K562 (cell line): ENCODE measurements around the gene EPB41L4B. TPM values are rescaled to one million over a fixed set of nuclear protein-coding genes. Genes with fewer than 3 reads are reported as not detected.

Source experiments
- C11orf30 ChIP-seq: fragments of 450-650 bp; IDR thresholded peaks from 2 replicates; pipeline ENCODE4 v1.6.1; 2016; ENCODE audit warnings: low read depth, mild to moderate bottlenecking
- CBFA2T3 ChIP-seq: fragments of 450-650 bp; IDR thresholded peaks from 2 replicates; pipeline ENCODE4 v1.6.1; 2017
- FOXP1 ChIP-seq: sonication (generic); formaldehyde crosslinking; IDR thresholded peaks from 2 replicates; pipeline ENCODE4 v1.8.0; 2022; ENCODE audit warnings: mild to moderate bottlenecking, missing genetic modification reagents
- GATAD2B ChIP-seq: fragments of 450-650 bp; IDR thresholded peaks from 2 replicates; pipeline ENCODE4 v1.6.1; 2017; ENCODE audit warnings: mild to moderate bottlenecking, borderline replicate concordance
- HDAC1 ChIP-seq, 2 experiments: fragments of 450-650 bp; IDR thresholded peaks; 2 replicates each; pipeline ENCODE4 v1.6.1; 2016 to 2017; ENCODE audit warnings: inconsistent platforms in 1 of 2, mild to moderate bottlenecking in 1 of 2, moderate library complexity in 1 of 2
- HMGN3 ChIP-seq: IDR thresholded peaks from 2 replicates; pipeline ENCODE4 v1.6.1; 2011; ENCODE audit warnings: borderline replicate concordance, low read depth, mild to moderate bottlenecking, mixed read lengths, low read length; ENCODE audit not compliant: insufficient read length; ENCODE audit errors: extremely low read depth
- HSF4 ChIP-seq: fragments of 250-450 bp; sonication (Bioruptor Pico); IDR thresholded peaks from 2 replicates; pipeline ENCODE4 v2.1.2; 2022; ENCODE audit warnings: mild to moderate bottlenecking, moderate library complexity, borderline replicate concordance
- NBN ChIP-seq: fragments of 450-650 bp; IDR thresholded peaks from 2 replicates; pipeline ENCODE4 v1.6.1; 2016; ENCODE audit warnings: low read depth, mild to moderate bottlenecking
- PCBP2 ChIP-seq: fragments of 200-400 bp; formaldehyde crosslinking; IDR thresholded peaks from 2 replicates; pipeline ENCODE4 v1.6.1; 2018; ENCODE audit warnings: low read length, low read depth, mild to moderate bottlenecking, moderate library complexity; ENCODE audit not compliant: poor library complexity, severe bottlenecking
- SMAD4 ChIP-seq: fragments of 250-450 bp; sonication (Bioruptor Pico); conservative IDR thresholded peaks from 2 replicates; pipeline ENCODE4 v1.8.0; 2021; ENCODE audit warnings: inconsistent platforms, mild to moderate bottlenecking, moderate library complexity
- SOX6 ChIP-seq: fragments of 450-650 bp; IDR thresholded peaks from 2 replicates; pipeline ENCODE4 v1.6.1; 2014; ENCODE audit warnings: mild to moderate bottlenecking
- SRSF9 ChIP-seq: fragments of 200-400 bp; formaldehyde crosslinking; IDR thresholded peaks from 2 replicates; pipeline ENCODE4 v1.6.1; 2017; ENCODE audit warnings: low read depth, low read length, borderline replicate concordance
- STAT5A ChIP-seq: IDR thresholded peaks from 2 replicates; pipeline ENCODE4 v1.6.1; 2012; ENCODE audit warnings: low read length, inconsistent platforms, borderline replicate concordance
- TBL1XR1 ChIP-seq, 2 experiments: IDR thresholded peaks; 2 replicates each; pipeline ENCODE4 v1.6.1; 2012; ENCODE audit warnings: improper control_type of control experiment in 2 of 2, low read length in 2 of 2, mild to moderate bottlenecking in 1 of 2
- TCFL5 ChIP-seq: fragments of 250-450 bp; sonication (Bioruptor Pico); conservative IDR thresholded peaks from 2 replicates; pipeline ENCODE4 v1.6.1; 2021; ENCODE audit warnings: mild to moderate bottlenecking, moderate library complexity, matching md5 sums
- TEAD2 ChIP-seq: fragments of 450-650 bp; IDR thresholded peaks from 2 replicates; pipeline ENCODE4 v1.6.1; 2016; ENCODE audit warnings: missing genetic modification characterization, control low read depth, missing compliant biosample characterization
- TSC22D4 ChIP-seq: fragments of 450-650 bp; IDR thresholded peaks from 2 replicates; pipeline ENCODE4 v1.6.1; 2016; ENCODE audit warnings: missing genetic modification characterization, missing biosample characterization, control low read depth
- ZBTB7A ChIP-seq: IDR thresholded peaks from 2 replicates; pipeline ENCODE4 v1.6.1; 2011; ENCODE audit warnings: low read depth, mild to moderate bottlenecking, low read length, moderate library complexity, borderline replicate concordance; ENCODE audit not compliant: control insufficient read depth
- ZNF133 ChIP-seq: fragments of 250-450 bp; sonication (Bioruptor Pico); IDR thresholded peaks from 2 replicates; pipeline ENCODE4 v1.4.0; 2020; ENCODE audit warnings: mild to moderate bottlenecking
- ZNF384 ChIP-seq: IDR thresholded peaks from 2 replicates; pipeline ENCODE4 v1.6.1; 2012; ENCODE audit warnings: low read depth, low read length, improper control_type of control experiment
- polyA plus RNA-seq, 8 experiments: library from polyadenylated mRNA; depleted of rRNA in 4 of 8; stranded (reverse) in 5 of 8; unstranded in 3 of 8; fragments of >200 nt; fragmentation: Nextera tagmentation in 2 of 8; fragmentation: Illumina TruSeq in 1 of 8; extraction: Ambion mirVana in 2 of 8; extraction: Trizol in 1 of 8; gene quantifications; 2 replicates each; pipeline versions ENCODE4 v1.2.1 to v1.2.3, GENCODE V29; 2011 to 2014; ENCODE audit warnings: inconsistent platforms in 1 of 8, missing spikeins in 1 of 8
- total RNA-seq, 7 experiments: library from RNA; depleted of rRNA in 6 of 7; stranded (reverse); fragments of >200 nt in 6 of 7; fragmentation: Illumina TruSeq in 2 of 7; extraction: Trizol in 2 of 7; gene quantifications; 2 replicates each; pipeline versions ENCODE4 v1.2.1 to v1.2.3, GENCODE V29; 2011 to 2021; ENCODE audit warnings: low replicate concordance in 1 of 7
- TF ChIP-seq, protein P1 (sequence below): fragments of 450-650 bp; IDR thresholded peaks from 2 replicates; pipeline ENCODE4 v1.6.1; 2016; ENCODE audit warnings: low read depth

EPB41L4B gene
- total and polyA plus RNA-seq, 9 of the 15 experiments (the other 6 are each of a cell fraction or from before 2014, with no cell fraction given) = 0.09 to 0.38 (median 0.21) TPM

DNA sequence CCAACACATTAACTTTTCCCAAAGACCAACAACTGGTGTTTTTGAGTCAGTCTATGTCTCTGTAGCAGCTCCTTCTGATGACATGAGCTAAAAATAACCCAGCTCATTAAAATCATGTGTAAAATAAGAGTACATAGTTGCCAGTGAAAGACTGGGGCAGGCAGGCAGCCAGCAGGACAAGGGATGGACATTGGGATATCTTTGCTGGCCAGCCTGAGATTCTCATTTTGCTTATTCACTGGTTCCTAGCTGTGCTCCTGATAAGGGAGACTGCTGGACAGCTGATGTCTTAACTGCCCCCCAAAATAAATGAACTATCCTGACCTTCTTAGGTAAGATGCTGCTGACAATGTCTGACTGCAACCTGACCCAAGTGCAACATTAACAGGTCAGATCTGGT, 33.9 kb downstream of the EPB41L4B start (continued):
- TF ChIP-seq, protein P1, sequence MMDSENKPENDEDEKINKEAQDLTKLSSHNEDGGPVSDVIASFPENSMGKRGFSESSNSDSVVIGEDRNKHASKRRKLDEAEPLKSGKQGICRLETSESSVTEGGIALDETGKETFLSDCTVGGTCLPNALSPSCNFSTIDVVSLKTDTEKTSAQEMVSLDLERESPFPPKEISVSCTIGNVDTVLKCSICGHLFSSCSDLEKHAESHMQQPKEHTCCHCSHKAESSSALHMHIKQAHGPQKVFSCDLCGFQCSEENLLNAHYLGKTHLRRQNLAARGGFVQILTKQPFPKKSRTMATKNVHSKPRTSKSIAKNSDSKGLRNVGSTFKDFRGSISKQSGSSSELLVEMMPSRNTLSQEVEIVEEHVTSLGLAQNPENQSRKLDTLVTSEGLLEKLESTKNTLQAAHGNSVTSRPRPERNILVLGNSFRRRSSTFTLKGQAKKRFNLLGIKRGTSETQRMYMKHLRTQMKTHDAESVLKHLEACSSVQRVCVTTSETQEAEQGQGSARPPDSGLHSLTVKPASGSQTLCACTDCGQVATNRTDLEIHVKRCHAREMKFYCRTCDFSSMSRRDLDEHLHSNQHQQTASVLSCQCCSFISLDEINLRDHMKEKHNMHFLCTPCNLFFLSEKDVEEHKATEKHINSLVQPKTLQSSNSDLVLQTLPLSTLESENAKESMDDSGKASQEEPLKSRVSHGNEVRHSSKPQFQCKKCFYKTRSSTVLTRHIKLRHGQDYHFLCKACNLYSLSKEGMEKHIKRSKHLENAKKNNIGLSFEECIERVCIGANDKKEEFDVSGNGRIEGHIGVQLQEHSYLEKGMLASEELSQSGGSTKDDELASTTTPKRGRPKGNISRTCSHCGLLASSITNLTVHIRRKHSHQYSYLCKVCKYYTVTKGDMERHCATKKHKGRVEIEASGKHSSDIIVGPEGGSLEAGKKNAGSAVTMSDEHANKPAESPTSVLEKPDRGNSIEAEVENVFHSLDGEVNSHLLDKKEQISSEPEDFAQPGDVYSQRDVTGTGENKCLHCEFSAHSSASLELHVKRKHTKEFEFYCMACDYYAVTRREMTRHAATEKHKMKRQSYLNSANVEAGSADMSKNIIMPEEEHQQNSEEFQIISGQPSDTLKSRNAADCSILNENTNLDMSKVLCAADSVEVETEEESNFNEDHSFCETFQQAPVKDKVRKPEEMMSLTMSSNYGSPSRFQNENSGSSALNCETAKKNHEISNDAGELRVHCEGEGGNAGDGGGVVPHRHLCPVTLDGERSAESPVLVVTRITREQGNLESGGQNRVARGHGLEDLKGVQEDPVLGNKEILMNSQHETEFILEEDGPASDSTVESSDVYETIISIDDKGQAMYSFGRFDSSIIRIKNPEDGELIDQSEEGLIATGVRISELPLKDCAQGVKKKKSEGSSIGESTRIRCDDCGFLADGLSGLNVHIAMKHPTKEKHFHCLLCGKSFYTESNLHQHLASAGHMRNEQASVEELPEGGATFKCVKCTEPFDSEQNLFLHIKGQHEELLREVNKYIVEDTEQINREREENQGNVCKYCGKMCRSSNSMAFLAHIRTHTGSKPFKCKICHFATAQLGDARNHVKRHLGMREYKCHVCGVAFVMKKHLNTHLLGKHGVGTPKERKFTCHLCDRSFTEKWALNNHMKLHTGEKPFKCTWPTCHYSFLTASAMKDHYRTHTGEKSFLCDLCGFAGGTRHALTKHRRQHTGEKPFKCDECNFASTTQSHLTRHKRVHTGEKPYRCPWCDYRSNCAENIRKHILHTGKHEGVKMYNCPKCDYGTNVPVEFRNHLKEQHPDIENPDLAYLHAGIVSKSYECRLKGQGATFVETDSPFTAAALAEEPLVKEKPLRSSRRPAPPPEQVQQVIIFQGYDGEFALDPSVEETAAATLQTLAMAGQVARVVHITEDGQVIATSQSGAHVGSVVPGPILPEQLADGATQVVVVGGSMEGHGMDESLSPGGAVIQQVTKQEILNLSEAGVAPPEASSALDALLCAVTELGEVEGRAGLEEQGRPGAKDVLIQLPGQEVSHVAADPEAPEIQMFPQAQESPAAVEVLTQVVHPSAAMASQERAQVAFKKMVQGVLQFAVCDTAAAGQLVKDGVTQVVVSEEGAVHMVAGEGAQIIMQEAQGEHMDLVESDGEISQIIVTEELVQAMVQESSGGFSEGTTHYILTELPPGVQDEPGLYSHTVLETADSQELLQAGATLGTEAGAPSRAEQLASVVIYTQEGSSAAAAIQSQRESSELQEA = no peak
- TF ChIP-seq TBL1XR1 (IDR thresholded peaks at IDR 0.05; ENCODE audit: low read length in 2 of 2) (peak in 1 of 2 experiments; percentile 41; a peak in 1 of 4 replicates), TSC22D4 (tag) (no peak), TCFL5 (no peak), ZNF384 (no peak), SOX6 (peak; percentile 75), HMGN3 (no peak), GATAD2B (no peak), PCBP2 (no peak), HSF4 (CRISPR knock-in tag) (no peak), NBN (0 out of 2 replicates have a peak, but pooled peaks have one; percentile 40), CBFA2T3 (peak; percentile 93), ZNF133 (CRISPR knock-in tag) (no peak), ZBTB7A (no peak), FOXP1 (CRISPR knock-in tag) (no peak), HDAC1 (IDR thresholded peaks at IDR 0.05) (peak in 1 of 2 experiments; percentile 54; a peak in 1 of 4 replicates), C11orf30 (peak; percentile 57), TEAD2 (no peak), STAT5A (peak; percentile 67; the same call in 1 of the 2 replicates), SRSF9 (no peak), SMAD4 (peak; percentile 84)
